MCF 10A (cell line): ENCODE results near the gene TASOR. TPM values are rescaled to one million over a fixed set of nuclear protein-coding genes. Genes with fewer than 3 reads are reported as not detected.

Experiments used
- BruUV-seq: library from RNA; stranded (reverse); fragments of 400-500 nt; replicated peaks from 2 replicates; lab custom pipeline; 2021; lab: Mats Ljungman, UMichigan
- CTCF ChIA-PET: fragments of 300-600 bp; sonication (Branson Sonifier 250); formaldehyde crosslinking; extraction: SDS; loops from one replicate; lab custom pipeline; 2021; ENCODE audit warnings: antibody characterized with exemption, inconsistent platforms; lab: Yijun Ruan, JAX
- POLR2A ChIA-PET: fragments of 300-600, 350-650 bp; sonication (Branson Sonifier 250); formaldehyde crosslinking; extraction: SDS; loops from one replicate; lab custom pipeline; 2020; ENCODE audit warnings: antibody characterized with exemption, inconsistent platforms; lab: Yijun Ruan, JAX
- DNase-seq: peaks from one replicate; pipeline ENCODE4 v3.0.0-alpha.2; 2018; ENCODE audit not compliant: unreplicated experiment
- H3K27ac Mint-ChIP-seq: one replicate; pipeline ENCODE4 v1.8.0; 2022; ENCODE audit warnings: mild to moderate bottlenecking, low read depth, mixed read lengths; ENCODE audit not compliant: unreplicated experiment
- H3K27me3 Mint-ChIP-seq: one replicate; pipeline ENCODE4 v1.8.0; 2022; ENCODE audit warnings: mixed read lengths; ENCODE audit not compliant: insufficient read depth, unreplicated experiment
- H3K36me3 Mint-ChIP-seq: one replicate; pipeline ENCODE4 v1.8.0; 2022; ENCODE audit warnings: mild to moderate bottlenecking, moderate library complexity, mixed read lengths; ENCODE audit not compliant: insufficient read depth, unreplicated experiment
- H3K4me1 Mint-ChIP-seq: one replicate; pipeline ENCODE4 v1.8.0; 2022; ENCODE audit warnings: mixed read lengths; ENCODE audit not compliant: insufficient read depth, unreplicated experiment
- H3K4me3 Mint-ChIP-seq: one replicate; pipeline ENCODE4 v1.8.0; 2022; ENCODE audit warnings: mild to moderate bottlenecking, moderate library complexity, mixed read lengths; ENCODE audit not compliant: unreplicated experiment
- H3K9me3 Mint-ChIP-seq: one replicate; pipeline ENCODE4 v1.8.0; 2022; ENCODE audit warnings: mixed read lengths; ENCODE audit not compliant: unreplicated experiment
- intact Hi-C: fragments of 100-400 bp; cut with micrococcal nuclease; formaldehyde crosslinking; loops from 2 replicates; pipeline ENCODE4 v1.14.1; 2022
- total RNA-seq: library from RNA; stranded (reverse); gene quantifications from 2 replicates; pipeline ENCODE4 v1.2.3, GENCODE V29; 2022
- TF ChIP-seq, protein P1 (sequence below): fragments of 200-600 bp; IDR thresholded peaks from one replicate; pipeline ENCODE4 v1.8.0; 2022; ENCODE audit warnings: antibody characterized with exemption, mild to moderate bottlenecking; ENCODE audit not compliant: unreplicated experiment

The TASOR gene
- total RNA-seq, 1 experiment from 2014 or later = 77.3 TPM

GRCh38 chr3:56704706-56705105 lies 21.6 kb upstream of the TASOR start:
- BruUV-seq = no TSS peak
- intact Hi-C loops = loop anchor here (5.0 to 10.0 kb wide), 2 partner anchors 370 to 518 kb away; no protein-coding TSS in a partner anchor
- no peaks in the 10 kb centered on the region for H3K9me3 Mint-ChIP-seq
- H3K36me3 Mint-ChIP-seq = no peaks in the 10 kb centered on the region
- POLR2A ChIA-PET = interaction anchor here (1.5 to 3.0 kb wide), 3 partner anchors 54 to 285 kb away, joined by 6 to 20 read pairs (median 9); no protein-coding TSS in a partner anchor
- DNase-seq = no peak
- CTCF ChIA-PET = interaction anchor here (0.6 to 7.4 kb wide), 7 partner anchors 10 to 284 kb away, joined by 3 to 234 read pairs (median 5); partner anchors contain the start of gene ARHGEF3
- no peaks in the 10 kb centered on the region for H3K4me1 Mint-ChIP-seq
- H3K4me3 Mint-ChIP-seq = no peak overlapping the region
- H3K27me3 Mint-ChIP-seq = no peaks in the 10 kb centered on the region
- TF ChIP-seq, protein P1, sequence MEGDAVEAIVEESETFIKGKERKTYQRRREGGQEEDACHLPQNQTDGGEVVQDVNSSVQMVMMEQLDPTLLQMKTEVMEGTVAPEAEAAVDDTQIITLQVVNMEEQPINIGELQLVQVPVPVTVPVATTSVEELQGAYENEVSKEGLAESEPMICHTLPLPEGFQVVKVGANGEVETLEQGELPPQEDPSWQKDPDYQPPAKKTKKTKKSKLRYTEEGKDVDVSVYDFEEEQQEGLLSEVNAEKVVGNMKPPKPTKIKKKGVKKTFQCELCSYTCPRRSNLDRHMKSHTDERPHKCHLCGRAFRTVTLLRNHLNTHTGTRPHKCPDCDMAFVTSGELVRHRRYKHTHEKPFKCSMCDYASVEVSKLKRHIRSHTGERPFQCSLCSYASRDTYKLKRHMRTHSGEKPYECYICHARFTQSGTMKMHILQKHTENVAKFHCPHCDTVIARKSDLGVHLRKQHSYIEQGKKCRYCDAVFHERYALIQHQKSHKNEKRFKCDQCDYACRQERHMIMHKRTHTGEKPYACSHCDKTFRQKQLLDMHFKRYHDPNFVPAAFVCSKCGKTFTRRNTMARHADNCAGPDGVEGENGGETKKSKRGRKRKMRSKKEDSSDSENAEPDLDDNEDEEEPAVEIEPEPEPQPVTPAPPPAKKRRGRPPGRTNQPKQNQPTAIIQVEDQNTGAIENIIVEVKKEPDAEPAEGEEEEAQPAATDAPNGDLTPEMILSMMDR = no peak
- H3K27ac Mint-ChIP-seq = no peak overlapping the region

DNA sequence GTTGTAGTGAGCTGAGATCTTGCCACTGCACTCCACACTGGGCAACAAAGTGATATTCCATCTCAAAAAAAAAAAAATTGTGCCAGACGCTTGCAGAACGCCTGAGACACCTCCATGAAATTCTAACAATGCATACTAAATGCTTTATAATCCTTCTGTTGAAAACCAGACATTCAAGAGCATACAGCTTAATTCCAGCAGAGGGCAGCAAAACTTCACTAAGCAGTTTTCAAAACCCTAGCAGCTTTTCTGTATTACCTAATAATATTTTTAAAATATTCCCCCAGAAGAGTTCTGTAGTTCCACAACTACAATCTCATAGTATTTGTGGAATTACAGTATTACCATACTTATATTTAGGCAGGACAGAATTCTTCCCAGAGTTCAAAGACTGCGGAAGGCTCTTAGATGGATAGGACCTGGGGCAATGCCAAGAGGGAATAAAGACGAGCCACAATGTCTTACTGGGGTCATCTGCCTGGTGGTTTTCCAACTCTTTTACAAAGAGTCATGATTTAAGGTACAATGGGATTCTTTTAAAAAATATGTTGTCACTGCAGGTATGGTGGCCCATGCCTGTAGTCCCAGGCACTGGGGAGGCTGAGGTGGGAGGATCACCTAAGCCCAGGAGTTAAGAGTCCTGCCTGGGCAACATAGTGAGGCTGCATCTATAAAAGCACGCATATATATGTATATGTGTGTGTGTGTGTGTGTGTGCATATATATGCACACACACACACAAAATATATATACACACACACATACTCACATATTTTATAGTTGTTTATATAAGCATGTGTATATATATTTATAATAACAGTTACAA lies 19.6 kb upstream of the TASOR start:
- no peak overlapping the region for H3K4me3 Mint-ChIP-seq
- no peaks in the 10 kb centered on the region for H3K4me1 Mint-ChIP-seq
- H3K27me3 Mint-ChIP-seq = no peaks in the 10 kb centered on the region
- H3K9me3 Mint-ChIP-seq = no peaks in the 10 kb centered on the region
- BruUV-seq = no TSS peak
- intact Hi-C loops = loop anchor here (1.0 to 10.0 kb wide), 4 partner anchors 97 to 520 kb away; no protein-coding TSS in a partner anchor
- TF ChIP-seq, protein P1 = peak; percentile 75
- POLR2A ChIA-PET = interaction anchor here (0.9 to 3.3 kb wide), 4 partner anchors 10 to 287 kb away, joined by 4 to 22 read pairs (median 14); partner anchors contain the start of gene ARHGEF3
- no peaks in the 10 kb centered on the region for H3K36me3 Mint-ChIP-seq
- CTCF ChIA-PET = interaction anchor here (0.5 to 7.4 kb wide), 37 partner anchors 8 to 945 kb away, joined by 3 to 234 read pairs (median 4); partner anchors contain the start of gene ARHGEF3
- DNase-seq = peak; percentile 77
- H3K27ac Mint-ChIP-seq = no peak overlapping the region

DNA sequence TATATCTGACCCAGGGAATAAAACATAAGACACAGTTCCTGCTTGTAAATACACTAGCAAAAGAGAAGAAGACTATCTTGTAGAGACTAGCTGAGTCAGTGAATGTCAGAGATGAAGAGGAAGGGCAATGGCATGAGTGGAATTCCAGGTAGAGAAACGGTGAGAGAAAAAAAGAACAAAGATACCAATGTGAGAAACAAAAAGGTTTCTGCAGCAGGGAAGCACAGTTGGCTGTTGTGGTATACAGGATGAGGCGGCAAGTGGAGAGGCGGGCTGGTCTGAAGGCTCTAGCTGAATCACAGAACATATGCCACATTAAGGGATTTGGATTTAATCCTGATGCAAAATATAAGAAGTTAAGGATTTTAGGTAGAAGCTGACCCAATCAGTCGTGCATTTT lies 17.1 kb upstream of the TASOR start:
- intact Hi-C loops = loop anchor here (5.0 to 10.0 kb wide), 2 partner anchors 375 to 522 kb away; no protein-coding TSS in a partner anchor
- no peaks in the 10 kb centered on the region for H3K27me3 Mint-ChIP-seq
- POLR2A ChIA-PET = interaction anchor here (3.3 kb wide), 1 partner anchor 99 kb away, joined by 22 read pairs; the partner anchor contains the start of gene ARHGEF3
- no TSS peak for BruUV-seq
- no peak for DNase-seq
- H3K4me1 Mint-ChIP-seq = no peaks in the 10 kb centered on the region
- H3K4me3 Mint-ChIP-seq = no peak overlapping the region
- no peaks in the 10 kb centered on the region for H3K36me3 Mint-ChIP-seq
- no peaks in the 10 kb centered on the region for H3K9me3 Mint-ChIP-seq
- CTCF ChIA-PET = interaction anchor here (0.6 to 7.4 kb wide), 6 partner anchors 15 to 469 kb away, joined by 3 to 234 read pairs (median 7); partner anchors contain the start of gene ARHGEF3
- TF ChIP-seq, protein P1 = no peak
- H3K27ac Mint-ChIP-seq = no peak overlapping the region
